Measurements from ENCODE around the gene MOB4.

The MOB4 gene

DNA sequence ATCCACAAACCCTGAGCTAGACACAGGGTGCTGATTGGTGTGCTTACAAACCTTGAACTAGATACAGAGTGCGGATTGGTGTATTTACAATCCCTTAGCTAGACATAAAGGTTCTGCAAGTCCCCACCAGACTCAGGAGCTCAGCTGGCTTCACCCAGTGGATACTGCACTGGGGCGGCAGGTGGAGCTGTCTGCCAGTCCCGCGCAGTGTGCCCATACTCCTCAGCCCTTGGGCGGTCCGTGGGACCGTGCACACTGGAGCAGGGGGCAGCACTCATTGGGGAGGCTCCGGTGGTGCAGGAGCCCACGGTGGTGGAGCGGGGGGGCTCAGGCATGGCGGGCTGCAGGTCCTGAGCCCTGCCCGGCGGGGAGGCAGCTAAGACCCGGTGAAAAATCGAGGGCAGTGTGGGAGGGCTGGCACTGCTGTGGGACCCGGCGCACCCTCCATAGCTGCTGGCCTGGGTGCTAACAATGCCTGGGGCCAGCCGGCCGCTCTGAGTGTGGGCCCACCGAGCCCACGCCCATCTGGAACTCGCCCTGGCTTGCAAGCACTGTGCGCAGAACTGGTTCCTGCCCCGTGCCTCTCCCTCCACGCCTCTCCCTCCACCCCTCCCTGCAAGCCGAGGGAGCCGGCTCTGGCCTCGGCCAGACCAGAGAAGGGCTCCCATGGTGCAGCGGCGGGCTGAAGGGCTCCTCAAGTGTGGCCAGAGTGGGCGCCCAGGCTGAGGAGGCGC, 75.6 kb downstream of the MOB4 start:
- H3K4me1 Mint-ChIP-seq, result no peaks in the 10 kb centered on the region
- TF ChIP-seq, protein P1, sequence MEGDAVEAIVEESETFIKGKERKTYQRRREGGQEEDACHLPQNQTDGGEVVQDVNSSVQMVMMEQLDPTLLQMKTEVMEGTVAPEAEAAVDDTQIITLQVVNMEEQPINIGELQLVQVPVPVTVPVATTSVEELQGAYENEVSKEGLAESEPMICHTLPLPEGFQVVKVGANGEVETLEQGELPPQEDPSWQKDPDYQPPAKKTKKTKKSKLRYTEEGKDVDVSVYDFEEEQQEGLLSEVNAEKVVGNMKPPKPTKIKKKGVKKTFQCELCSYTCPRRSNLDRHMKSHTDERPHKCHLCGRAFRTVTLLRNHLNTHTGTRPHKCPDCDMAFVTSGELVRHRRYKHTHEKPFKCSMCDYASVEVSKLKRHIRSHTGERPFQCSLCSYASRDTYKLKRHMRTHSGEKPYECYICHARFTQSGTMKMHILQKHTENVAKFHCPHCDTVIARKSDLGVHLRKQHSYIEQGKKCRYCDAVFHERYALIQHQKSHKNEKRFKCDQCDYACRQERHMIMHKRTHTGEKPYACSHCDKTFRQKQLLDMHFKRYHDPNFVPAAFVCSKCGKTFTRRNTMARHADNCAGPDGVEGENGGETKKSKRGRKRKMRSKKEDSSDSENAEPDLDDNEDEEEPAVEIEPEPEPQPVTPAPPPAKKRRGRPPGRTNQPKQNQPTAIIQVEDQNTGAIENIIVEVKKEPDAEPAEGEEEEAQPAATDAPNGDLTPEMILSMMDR (IDR thresholded peaks at IDR 0.05), result no peak

DNA sequence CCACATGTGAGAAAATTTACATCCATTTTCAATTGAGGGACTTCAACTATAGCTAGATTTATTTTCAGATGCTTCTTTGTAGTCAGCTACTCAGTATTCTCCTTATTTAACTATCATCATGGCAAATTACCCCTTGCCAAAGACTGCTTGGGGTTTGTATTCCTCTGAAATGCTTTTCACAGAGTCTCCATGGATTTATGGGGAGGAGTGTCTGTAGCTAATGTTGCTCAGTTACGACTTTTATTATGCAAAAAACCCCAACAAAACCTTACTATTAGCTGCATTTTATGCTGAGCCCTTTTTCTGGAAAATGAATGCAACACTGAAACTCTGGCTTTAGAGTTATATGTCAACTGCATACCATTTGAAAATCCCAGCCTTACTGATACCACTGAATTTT, 80.9 kb downstream of the MOB4 start:
- Mint-ChIP-seq H3K27ac (no peak overlapping the region), H3K36me3 (ENCODE audit: low read depth) (peaks cover 75% of the 10 kb centered on the region), H3K4me1 (no peaks in the 10 kb centered on the region), H3K27me3 (ENCODE audit: low read depth, poor library complexity) (no peaks in the 10 kb centered on the region), H3K9me3 (peaks cover 20% of the 10 kb centered on the region), H3K4me3 (no peak overlapping the region)
- no peak for DNase-seq
- TF ChIP-seq, protein P1 (IDR thresholded peaks at IDR 0.05), result no peak

More for the DNA sequence above, 75.6 kb downstream of the MOB4 start:
- H3K9me3 Mint-ChIP-seq, result peaks cover 26% of the 10 kb centered on the region
- H3K36me3 Mint-ChIP-seq (ENCODE audit: low read depth), result peaks cover 63% of the 10 kb centered on the region
- H3K4me3 Mint-ChIP-seq, result no peak overlapping the region
- no peak for DNase-seq
- no peak overlapping the region for H3K27ac Mint-ChIP-seq
- H3K27me3 Mint-ChIP-seq (ENCODE audit: low read depth, poor library complexity), result no peaks in the 10 kb centered on the region

GRCh38 chr2:197597166-197597565, 81.3 kb downstream of the MOB4 start:
- Mint-ChIP-seq H3K27ac (no peak overlapping the region), H3K4me1 (no peaks in the 10 kb centered on the region), H3K4me3 (no peak overlapping the region), H3K27me3 (ENCODE audit: low read depth, poor library complexity) (no peaks in the 10 kb centered on the region), H3K9me3 (peaks cover 20% of the 10 kb centered on the region), H3K36me3 (ENCODE audit: low read depth) (peaks cover 74% of the 10 kb centered on the region)
- TF ChIP-seq, protein P1 (IDR thresholded peaks at IDR 0.05), result no peak
- DNase-seq, result no peak

DNA sequence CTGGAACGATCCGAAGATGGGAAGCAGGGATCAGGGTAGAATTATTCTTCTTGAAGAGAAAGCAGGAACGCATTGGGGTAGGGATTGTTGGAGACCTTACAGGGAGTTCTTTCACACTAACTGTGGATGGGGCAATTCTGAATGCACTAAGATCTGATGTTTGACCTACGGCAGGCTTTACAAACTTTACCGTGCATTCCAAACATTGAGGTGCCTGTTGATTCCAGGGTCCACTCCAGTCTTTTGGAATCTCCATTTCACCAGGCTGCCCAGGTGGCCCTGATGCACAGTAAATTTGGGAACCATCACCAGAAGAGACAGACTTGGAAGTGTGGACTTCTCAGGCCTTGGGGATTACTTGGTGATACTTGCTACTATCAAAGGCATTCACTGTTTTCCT, 82.6 kb downstream of the MOB4 start:
- no peak overlapping the region for H3K27ac Mint-ChIP-seq
- TF ChIP-seq, protein P1 (IDR thresholded peaks at IDR 0.05), result no peak
- no peak overlapping the region for H3K4me3 Mint-ChIP-seq
- no peaks in the 10 kb centered on the region for H3K4me1 Mint-ChIP-seq
- H3K27me3 Mint-ChIP-seq (ENCODE audit: low read depth, poor library complexity), result no peaks in the 10 kb centered on the region
- H3K9me3 Mint-ChIP-seq, result peaks cover 20% of the 10 kb centered on the region
- peaks cover 73% of the 10 kb centered on the region for H3K36me3 Mint-ChIP-seq (ENCODE audit: low read depth)
- no peak for DNase-seq

GRCh38 chr2:197599285-197599965, 83.6 kb downstream of the MOB4 start:
- Mint-ChIP-seq H3K36me3 (ENCODE audit: low read depth) (peaks cover 79% of the 10 kb centered on the region), H3K9me3 (peaks cover 20% of the 10 kb centered on the region), H3K27me3 (ENCODE audit: low read depth, poor library complexity) (no peaks in the 10 kb centered on the region), H3K4me1 (no peaks in the 10 kb centered on the region), H3K27ac (no peak overlapping the region), H3K4me3 (no peak overlapping the region)
- TF ChIP-seq, protein P1 (IDR thresholded peaks at IDR 0.05), result no peak
- no peak for DNase-seq
